ENCODE measurements around the gene GTPBP4.

- TF ChIP-seq POLR2A (IDR thresholded peaks at IDR 0.05) (no peak), CTCF (IDR thresholded peaks at IDR 0.05) (no peak)
Measured at GRCh38 chr10:958106-958505, 30.1 kb upstream of the GTPBP4 start.
